Stimulated activated CD4-positive, alpha-beta T cell treated with anti-CD3 and anti-CD28 coated beads, Interleukin-1b, Interleukin-23, amount 100 ng/mL, for 24 hours (primary cell): ENCODE measurements around the gene PUM1.

Source experiments
- DNase-seq, 4 experiments: peaks; one replicate each; pipeline ENCODE4 v3.0.0-alpha.2; 2020; ENCODE audit warnings: low read depth in 4 of 4, low spot score in 1 of 4

Gene PUM1

GRCh38 chr1:30930631-30931173 lies 134.8 kb downstream of the PUM1 start:
- no peak for DNase-seq

GRCh38 chr1:30929944-30930525 lies 135.5 kb downstream of the PUM1 start:
- no peak for DNase-seq

GRCh38 chr1:30929135-30929889 lies 136.2 kb downstream of the PUM1 start:
- DNase-seq = peak; percentile 16 to 26 (median 24)

GRCh38 chr1:30928789-30929134 lies 136.8 kb downstream of the PUM1 start:
- DNase-seq = no peak

- DNase-seq = no peak
Observed at GRCh38 chr1:30928171-30928570, 137.3 kb downstream of the PUM1 start.

GRCh38 chr1:30927448-30927847 lies 138.1 kb downstream of the PUM1 start:
- DNase-seq = no peak

GRCh38 chr1:30923597-30923996 lies 141.9 kb downstream of the PUM1 start:
- no peak for DNase-seq

GRCh38 chr1:30920827-30921226 lies 144.7 kb downstream of the PUM1 start:
- no peak for DNase-seq

- no peak for DNase-seq
Observed at GRCh38 chr1:30919025-30919881, 146.3 kb downstream of the PUM1 start.

GRCh38 chr1:30916296-30916695 lies 149.2 kb downstream of the PUM1 start:
- no peak for DNase-seq

- DNase-seq = no peak
Observed at GRCh38 chr1:30915491-30916230, 149.9 kb downstream of the PUM1 start.

- DNase-seq = no peak
Observed at GRCh38 chr1:30914931-30915330, 150.6 kb downstream of the PUM1 start.

- DNase-seq = no peak
Observed at GRCh38 chr1:30914587-30914922, 151.0 kb downstream of the PUM1 start.

- DNase-seq = no peak
Observed at GRCh38 chr1:30912913-30913652, 152.4 kb downstream of the PUM1 start.

GRCh38 chr1:30912224-30912623 lies 153.3 kb downstream of the PUM1 start:
- no peak for DNase-seq

GRCh38 chr1:30911059-30911954 lies 154.2 kb downstream of the PUM1 start:
- peak; percentile 25 to 48 (median 32) for DNase-seq

GRCh38 chr1:30909365-30910068 lies 156.0 kb downstream of the PUM1 start:
- DNase-seq = no peak

- DNase-seq = no peak
Observed at GRCh38 chr1:30908696-30909364, 156.7 kb downstream of the PUM1 start, which contains the start of gene SDC3. TSS of gene SDC3 (minus strand) at chr1:30908758. CDS start at chr1:30908586, 172 bp downstream.
